Fibroblast of the conjunctiva (primary cell): Measurements from ENCODE around the gene WDR7.

Experiments
- DNase-seq: peaks from one replicate; pipeline ENCODE4 v3.0.0-alpha.2; 2010; ENCODE audit warnings: low read depth

Gene WDR7

GRCh38 chr18:57080479-57080878, 429.3 kb downstream of the WDR7 start:
- DNase-seq: no peak

- no peak for DNase-seq
Observed at GRCh38 chr18:57081899-57082298, 430.7 kb downstream of the WDR7 start.

- no peak for DNase-seq
Observed at GRCh38 chr18:57083485-57083884, 432.3 kb downstream of the WDR7 start.

GRCh38 chr18:57084331-57085271, 433.4 kb downstream of the WDR7 start:
- DNase-seq: no peak

GRCh38 chr18:57085371-57085770, 434.2 kb downstream of the WDR7 start:
- no peak for DNase-seq

- DNase-seq: no peak
Observed at GRCh38 chr18:57086163-57086562, 435.0 kb downstream of the WDR7 start.
